ENCODE data around the gene ZNF2.

The ZNF2 gene

GRCh38 chr2:95204396-95204795 lies 38.8 kb downstream of the ZNF2 start:
- no peak for DNase-seq (ENCODE audit: low read depth in 1 of 2, low spot score in 1 of 2)

DNA sequence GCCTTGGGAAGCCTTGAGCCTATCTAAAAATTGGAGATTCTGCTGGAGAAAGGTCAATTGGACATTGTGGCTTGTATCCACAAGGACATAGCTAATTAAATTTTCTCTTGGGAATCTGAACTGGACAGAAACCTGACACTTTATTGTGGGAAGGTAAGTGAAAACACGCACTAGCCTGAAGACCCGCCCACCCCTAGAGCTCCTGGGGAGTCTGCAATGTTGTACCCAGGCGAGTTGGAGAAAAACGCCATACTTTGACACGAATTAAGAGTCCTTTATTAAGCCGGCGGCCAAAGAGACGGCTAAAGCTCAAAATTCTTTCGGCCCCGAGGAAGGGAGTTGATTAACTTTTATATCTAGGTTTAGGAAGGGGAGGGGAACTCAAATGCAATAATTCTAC lies 40.5 kb downstream of the ZNF2 start:
- DNase-seq (ENCODE audit: low read depth in 1 of 2, low spot score in 1 of 2), result no peak

DNA sequence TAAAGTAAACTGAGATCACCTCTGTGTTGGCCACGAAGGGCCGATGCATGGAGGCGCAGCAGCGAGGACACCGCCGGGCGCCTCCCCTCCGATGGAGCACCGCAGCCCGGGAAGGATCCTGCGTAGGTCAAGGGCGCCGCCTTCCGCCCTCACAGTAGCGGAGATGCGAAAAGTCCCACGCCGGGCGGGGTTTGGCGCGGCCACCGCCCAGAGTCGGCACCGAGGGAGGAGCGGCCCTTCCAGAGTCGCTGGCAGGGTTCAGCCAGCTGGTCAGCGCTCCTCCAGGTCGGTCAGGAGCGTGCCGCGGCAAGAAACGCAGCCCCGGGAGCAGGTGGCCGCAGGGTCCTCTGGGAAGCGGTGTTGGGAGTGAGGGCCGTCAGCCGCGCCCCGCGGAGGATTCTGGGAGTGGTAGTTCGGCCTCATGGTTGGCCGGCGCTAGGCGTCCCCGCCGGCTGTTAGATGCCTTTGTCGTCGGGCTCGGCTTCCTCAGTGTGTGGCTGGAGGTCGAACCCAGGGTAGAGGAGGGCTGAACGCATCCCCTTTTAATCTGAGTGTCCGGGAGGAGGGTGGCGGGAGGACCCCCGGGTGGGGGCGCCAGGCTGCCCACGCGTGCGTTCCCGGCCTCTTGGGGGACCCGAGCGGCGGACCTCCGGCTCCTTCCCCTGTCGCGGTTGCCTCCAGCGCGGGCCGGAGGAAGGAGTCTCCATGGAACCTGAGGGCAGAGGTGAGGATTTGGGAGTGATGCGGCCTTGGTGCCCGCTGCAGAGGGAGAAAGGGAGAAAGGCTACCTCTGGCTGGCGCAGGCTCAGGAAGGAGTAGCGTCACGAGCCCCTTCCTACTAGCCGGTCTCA lies 41.7 kb downstream of the ZNF2 start, which contains the start of gene ZNF892:
ZNF892 (plus strand) TSS at position 411 of the 851 bp plus-strand sequence; CDS start at position 706, 295 bp downstream.
- peak; percentile 59 to 72 for DNase-seq (ENCODE audit: low read depth in 1 of 2, low spot score in 1 of 2)

DNA sequence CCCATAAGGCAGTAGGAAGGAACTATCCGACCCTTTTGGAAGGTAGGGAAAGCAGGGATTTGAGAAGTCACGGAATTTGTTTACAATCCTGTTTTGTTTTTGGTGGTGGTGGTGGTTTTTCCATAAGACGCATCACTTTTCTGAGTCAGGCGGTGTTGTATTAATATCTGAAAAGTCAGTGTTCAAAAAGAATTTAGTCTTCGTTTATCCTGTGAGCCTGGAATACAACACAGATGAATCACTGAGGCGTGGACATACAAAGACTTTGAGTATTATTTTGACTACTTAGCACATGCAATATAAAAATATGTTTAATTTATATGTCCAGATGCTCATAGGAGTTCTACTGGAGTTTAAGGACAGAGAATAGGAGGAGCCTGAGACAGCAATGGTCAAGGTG lies 42.5 kb downstream of the ZNF2 start:
- no peak for DNase-seq (ENCODE audit: low read depth in 1 of 2, low spot score in 1 of 2)

GRCh38 chr2:95215018-95215612 lies 49.5 kb downstream of the ZNF2 start:
- DNase-seq (ENCODE audit: low read depth in 1 of 2, low spot score in 1 of 2), result no peak

DNA sequence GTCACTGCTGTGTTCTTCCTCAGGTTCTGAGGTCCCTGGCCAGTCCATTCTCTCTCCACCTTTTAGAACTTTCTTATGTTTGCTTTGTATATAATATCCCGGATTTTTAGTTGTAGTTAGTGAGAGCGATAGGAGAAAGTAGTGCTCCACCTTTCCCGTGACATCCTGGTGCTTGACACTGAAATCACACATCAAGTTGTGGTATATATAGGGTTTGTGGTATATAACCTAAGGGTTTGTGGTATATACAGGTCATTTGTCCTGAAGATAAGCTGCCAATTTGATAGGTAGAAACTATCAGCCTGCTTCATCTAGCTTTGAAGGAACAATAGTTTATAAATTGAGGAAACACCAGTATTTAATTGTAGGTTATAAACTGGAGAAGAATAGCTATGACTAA lies 54.8 kb downstream of the ZNF2 start:
- no peak for DNase-seq (ENCODE audit: low read depth in 1 of 2, low spot score in 1 of 2)

GRCh38 chr2:95225658-95226057 lies 60.0 kb downstream of the ZNF2 start:
- DNase-seq (ENCODE audit: low read depth in 1 of 2, low spot score in 1 of 2), result no peak

DNA sequence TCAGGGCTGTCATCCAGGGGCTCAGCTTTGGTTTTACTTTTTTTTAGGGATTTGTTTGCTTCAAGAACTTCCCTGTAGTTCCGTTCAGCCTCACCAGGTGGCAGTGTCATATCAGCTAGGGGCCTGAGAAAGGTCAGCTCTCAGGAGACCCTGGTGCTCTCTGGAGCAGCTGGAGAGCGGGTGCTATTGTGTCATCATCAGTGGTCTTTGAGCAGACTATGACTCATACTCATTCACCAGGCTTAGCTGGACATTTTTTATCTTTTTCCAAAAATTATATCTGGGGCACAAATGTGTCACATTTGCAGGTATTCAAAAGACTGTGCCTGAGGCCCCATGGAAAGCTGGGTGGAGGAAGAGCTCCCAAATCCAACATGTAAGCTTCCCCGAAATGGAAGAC lies 66.1 kb downstream of the ZNF2 start:
- peak in 1 of 2 donors; percentile 3 for DNase-seq (ENCODE audit: low read depth in 1 of 2, low spot score in 1 of 2)

- no peak for DNase-seq (ENCODE audit: low read depth in 1 of 2, low spot score in 1 of 2)
Observed at GRCh38 chr2:95232232-95232631, 66.6 kb downstream of the ZNF2 start.

All from stimulated activated CD4-positive, alpha-beta T cell treated with anti-CD3 and anti-CD28 coated beads, Interleukin-15, amount 100 ng/mL, for 1 hour (primary cell).